Frontal cortex (tissue), 4 donors: Measurements from ENCODE around the gene ETFRF1. TPM values are rescaled to one million over a fixed set of nuclear protein-coding genes. Genes with fewer than 3 reads are reported as not detected.

Experiments used
- DNase-seq, 2 donors: peaks; one replicate each; pipeline ENCODE4 v3.0.0; 2012; ENCODE audit warnings: low spot score in 2 of 2
- FAIRE-seq: peaks from 2 replicates; lab custom pipeline; 2012; peaks lifted over from hg19 to GRCh38; lab: Jason Lieb, UNC
- total RNA-seq: library from RNA; depleted of rRNA; stranded (reverse); fragments of >200 nt; gene quantifications from one replicate; pipeline ENCODE4 v1.2.3, GENCODE V29; 2014
- donor health status: control.
- donor health status: control.
- donor health status: control.

ETFRF1 gene
- total RNA-seq: 29.8 TPM

- FAIRE-seq: no peak
- peak; percentile 64 to 82 for DNase-seq
Observed at GRCh38 chr12:25195056-25195971, at the start of gene ETFRF1, which contains the start of gene DNAI7. ETFRF1 (plus strand) TSS chr12:25195237; CDS start chr12:25203957, 8,720 bp downstream. DNAI7 (minus strand) TSS chr12:25195160; CDS start chr12:25195078, 82 bp downstream.

- DNase-seq (no peak), FAIRE-seq (no peak)
Observed at GRCh38 chr12:25146686-25147085, 48.4 kb upstream of the ETFRF1 start.

- no peak for FAIRE-seq
- DNase-seq: peak in 1 of 2 donors; percentile 31
Observed at GRCh38 chr12:25151476-25151875, 43.6 kb upstream of the ETFRF1 start.

- FAIRE-seq: no peak
Observed at GRCh38 chr12:25152055-25152454, 43.0 kb upstream of the ETFRF1 start.

GRCh38 chr12:25155022-25155576, 39.9 kb upstream of the ETFRF1 start:
- DNase-seq: peak in 1 of 2 donors; percentile 22
- FAIRE-seq: no peak

More at GRCh38 chr12:25152055-25152454, 43.0 kb upstream of the ETFRF1 start:
- DNase-seq: no peak

- FAIRE-seq: no peak
- DNase-seq: no peak
Observed at GRCh38 chr12:25156061-25156460, 39.0 kb upstream of the ETFRF1 start.

GRCh38 chr12:25162866-25163265, 32.2 kb upstream of the ETFRF1 start:
- FAIRE-seq: no peak
- no peak for DNase-seq

GRCh38 chr12:25182765-25183164, 12.3 kb upstream of the ETFRF1 start:
- FAIRE-seq: no peak
- DNase-seq: no peak

- FAIRE-seq (no peak), DNase-seq (no peak)
Observed at GRCh38 chr12:25184132-25184531, 10.9 kb upstream of the ETFRF1 start.

GRCh38 chr12:25186038-25186787, 8.8 kb upstream of the ETFRF1 start:
- peak; percentile 13 for FAIRE-seq
- DNase-seq: no peak

GRCh38 chr12:25186788-25187402, 8.1 kb upstream of the ETFRF1 start:
- DNase-seq (no peak), FAIRE-seq (no peak)

GRCh38 chr12:25187781-25188180, 7.3 kb upstream of the ETFRF1 start:
- FAIRE-seq (no peak), DNase-seq (no peak)

GRCh38 chr12:25189656-25190055, 5.4 kb upstream of the ETFRF1 start:
- DNase-seq (no peak), FAIRE-seq (no peak)

GRCh38 chr12:25190793-25191192, 4.2 kb upstream of the ETFRF1 start:
- no peak for FAIRE-seq
- DNase-seq: no peak

- no peak for DNase-seq
- FAIRE-seq: no peak
Observed at GRCh38 chr12:25194214-25194613, 823 bp upstream of the ETFRF1 start.

GRCh38 chr12:25194722-25195055, 348 bp upstream of the ETFRF1 start:
- DNase-seq: peak in 1 of 2 donors; percentile 18
- FAIRE-seq: no peak

- no peak for FAIRE-seq
- DNase-seq: no peak
Observed at GRCh38 chr12:25197608-25198007, 2.6 kb downstream of the ETFRF1 start.

- no peak for DNase-seq
- FAIRE-seq: no peak
Observed at GRCh38 chr12:25200703-25201102, 5.7 kb downstream of the ETFRF1 start.

- no peak for FAIRE-seq
Observed at GRCh38 chr12:25202137-25202536, 7.1 kb downstream of the ETFRF1 start.

GRCh38 chr12:25207411-25207810, 12.4 kb downstream of the ETFRF1 start:
- FAIRE-seq (no peak), DNase-seq (no peak)

More at GRCh38 chr12:25202137-25202536, 7.1 kb downstream of the ETFRF1 start:
- no peak for DNase-seq
